Measurements from ENCODE around the gene TUBGCP2. TPM values are rescaled to one million over a fixed set of nuclear protein-coding genes. Genes with fewer than 3 reads are reported as not detected.

TUBGCP2 gene
- total RNA-seq, 1 donor from 2014 or later, result 35.2 TPM

- TF ChIP-seq CTCF (conservative IDR thresholded peaks at IDR 0.05; ENCODE audit: low read depth, low read length), result no peak
- no peak overlapping the region for H3K4me3 ChIP-seq (ENCODE audit: low read depth, low read length)
- DNase-seq (ENCODE audit: low read depth), result no peak
Observed at GRCh38 chr10:133274751-133275683, 33.7 kb downstream of the TUBGCP2 start.

- DNase-seq (ENCODE audit: low read depth), result no peak
- no peak for TF ChIP-seq CTCF (conservative IDR thresholded peaks at IDR 0.05; ENCODE audit: low read depth, low read length)
- H3K4me3 ChIP-seq (ENCODE audit: low read depth, low read length), result no peak overlapping the region
Observed at GRCh38 chr10:133273534-133274143, 35.0 kb downstream of the TUBGCP2 start.

DNA sequence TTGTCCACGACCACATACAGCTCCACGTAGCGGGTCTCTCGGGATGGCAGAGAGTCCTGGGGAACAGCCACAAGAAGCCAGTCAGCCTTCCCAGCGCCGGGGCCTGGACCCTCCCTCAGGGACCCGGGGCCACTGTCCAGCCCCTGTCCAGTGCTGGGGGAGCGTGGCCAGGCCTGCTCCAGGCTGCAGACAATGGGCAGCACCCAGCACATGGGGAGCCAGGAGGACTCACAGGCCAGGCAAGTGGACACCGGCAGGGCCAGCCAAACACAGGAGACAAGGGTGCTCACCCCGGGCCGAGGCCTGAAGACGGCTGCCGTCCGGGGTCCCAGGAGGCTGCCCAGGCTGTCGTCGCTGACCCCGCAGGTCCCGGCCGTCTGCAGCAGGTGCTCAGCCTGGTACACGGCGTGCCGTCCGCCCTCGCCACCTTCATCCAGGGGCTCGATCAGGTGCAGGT, 35.7 kb downstream of the TUBGCP2 start:
- no peak for TF ChIP-seq CTCF (conservative IDR thresholded peaks at IDR 0.05; ENCODE audit: low read depth, low read length)
- H3K4me3 ChIP-seq (ENCODE audit: low read depth, low read length), result no peak overlapping the region
- DNase-seq (ENCODE audit: low read depth), result no peak

- no peak for TF ChIP-seq CTCF (conservative IDR thresholded peaks at IDR 0.05; ENCODE audit: low read depth, low read length)
- DNase-seq (ENCODE audit: low read depth), result no peak
- H3K4me3 ChIP-seq (ENCODE audit: low read depth, low read length), result no peak overlapping the region
Observed at GRCh38 chr10:133272301-133272963, 36.2 kb downstream of the TUBGCP2 start.

DNA sequence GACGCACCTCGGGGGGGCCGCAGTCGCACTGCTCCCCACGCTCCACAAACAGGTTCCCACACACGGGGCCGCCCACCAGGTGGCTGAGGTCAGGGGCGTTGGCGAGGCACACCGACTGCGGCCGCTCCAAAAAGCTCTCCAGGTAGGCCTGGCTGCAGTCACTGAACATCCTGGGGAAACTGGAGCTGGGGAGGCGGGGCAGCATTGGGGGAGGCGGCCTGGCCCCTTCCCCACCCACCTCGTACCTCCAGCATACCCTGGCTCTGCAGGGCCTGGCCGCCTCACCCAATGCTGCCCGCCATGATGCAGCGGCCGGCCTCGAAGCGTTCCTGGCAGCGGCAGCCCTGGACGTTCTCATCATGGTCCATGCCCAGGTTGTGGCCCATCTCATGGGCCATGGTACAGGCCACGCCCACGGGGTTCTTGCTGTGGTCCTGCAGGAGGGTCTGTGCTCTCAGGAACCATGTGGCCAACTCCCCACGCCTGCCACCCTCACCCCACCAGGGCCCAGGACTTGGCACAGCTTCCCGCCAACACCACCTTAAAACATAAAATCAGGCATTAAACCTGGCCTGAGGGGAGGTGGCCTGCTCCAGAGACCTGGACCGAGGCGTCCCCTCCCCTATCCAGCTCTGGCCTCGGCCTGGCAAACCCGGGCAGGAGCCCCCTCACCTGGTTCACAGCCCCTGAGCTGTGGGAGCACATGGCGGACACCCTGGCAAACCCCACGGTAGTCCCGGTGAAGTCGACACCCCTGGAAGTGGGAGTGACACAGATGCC, 37.0 kb downstream of the TUBGCP2 start:
- no peak for TF ChIP-seq CTCF (conservative IDR thresholded peaks at IDR 0.05; ENCODE audit: low read depth, low read length)
- H3K4me3 ChIP-seq (ENCODE audit: low read depth, low read length), result no peak overlapping the region
- no peak for DNase-seq (ENCODE audit: low read depth)

- no peak for DNase-seq (ENCODE audit: low read depth)
- TF ChIP-seq CTCF (conservative IDR thresholded peaks at IDR 0.05; ENCODE audit: low read depth, low read length), result no peak
- H3K4me3 ChIP-seq (ENCODE audit: low read depth, low read length), result no peak overlapping the region
Observed at GRCh38 chr10:133270773-133271297, 37.8 kb downstream of the TUBGCP2 start.

Measured in epithelial cell of proximal tubule (primary cell).